Stomach (tissue), 9 donors: ENCODE measurements around the gene CIB1. TPM values are rescaled to one million over a fixed set of nuclear protein-coding genes. Genes with fewer than 3 reads are reported as not detected.

Source experiments
- DNase-seq, 2 donors: peaks; one replicate each; pipeline versions ENCODE4 v3.0.0 to v3.0.0-alpha.2; 2013 to 2019
- H3K27ac ChIP-seq, 5 donors: fragments of 200-600 bp in 4 of 5; sonication (generic) in 4 of 5; one replicate each; pipeline ENCODE4 v1.5.1; 2013 to 2019; ENCODE audit warnings: mild to moderate bottlenecking in 1 of 5, moderate library complexity in 1 of 5
- H3K27me3 ChIP-seq, 3 donors: fragments of 200-600 bp; sonication (generic); one replicate each; pipeline ENCODE4 v1.5.1; 2017 to 2019; ENCODE audit warnings: mixed run types in 1 of 3
- H3K36me3 ChIP-seq, 4 donors: fragments of 200-600 bp; sonication (generic); 1 replicate in 3 of 4; 2 replicates in 1 of 4; pipeline ENCODE4 v1.5.1; 2016 to 2019
- H3K4me1 ChIP-seq, 4 donors: fragments of 200-600 bp; sonication (generic); one replicate each; pipeline ENCODE4 v1.5.1; 2016 to 2019
- H3K4me3 ChIP-seq, 4 donors: fragments of 200-600 bp; sonication (generic) in 3 of 4; one replicate each; pipeline ENCODE4 v1.5.1; 2016 to 2019; ENCODE audit warnings: mild to moderate bottlenecking in 1 of 4
- H3K9me3 ChIP-seq, 4 donors: fragments of 200-600 bp; sonication (generic); one replicate each; pipeline ENCODE4 v1.5.1; 2016 to 2019
- EP300 ChIP-seq: sonication (generic); formaldehyde crosslinking; IDR thresholded peaks from one replicate; pipeline ENCODE4 v1.6.1; 2017; ENCODE audit warnings: antibody characterized with exemption
- POLR2A ChIP-seq, 4 donors: fragments of 450-650 bp; IDR thresholded peaks; one replicate each; pipeline ENCODE4 v1.6.1; 2016; ENCODE audit warnings: antibody characterized with exemption in 4 of 4, control low read depth in 2 of 4, mild to moderate bottlenecking in 1 of 4, moderate library complexity in 1 of 4
- POLR2AphosphoS5 ChIP-seq, 3 donors: sonication (generic); formaldehyde crosslinking; IDR thresholded peaks; one replicate each; pipeline ENCODE4 v1.6.1; 2016; ENCODE audit warnings: antibody characterized with exemption in 3 of 3
- WGBS, 5 donors: extraction: QIAGEN DNeasy Blood & Tissue Kit in 3 of 5; methylation state at CpG; one replicate each; pipeline versions ENCODE4 v1.1.5 to v1.1.7; 2013 to 2018; 5-methylcytosine and 5-hydroxymethylcytosine counted together
- intact Hi-C: fragments of 100-400 bp; cut with DNase I; formaldehyde crosslinking; loops from one replicate; pipeline ENCODE4 v1.15.1; 2023; ENCODE audit warnings: low total_unique reads
- polyA plus RNA-seq, 3 donors: library from polyadenylated mRNA; stranded (reverse); fragments of 200-250 nt; gene quantifications; one replicate each; pipeline ENCODE4 v1.2.3, GENCODE V29; 2013
- total RNA-seq, 5 donors: library from RNA; depleted of rRNA; stranded (reverse); fragments of >200 nt; gene quantifications; one replicate each; pipeline versions ENCODE4 v1.1.0 to v1.2.3, GENCODE V29; 2014 to 2016
- TF ChIP-seq, protein P1 (sequence below), 7 experiments: fragments of 450-650 bp in 4 of 7; fragments of 200-600 bp in 3 of 7; sonication (generic) in 3 of 7; IDR thresholded peaks; one replicate each; pipeline ENCODE4 v1.5.1; 2016 to 2019; ENCODE audit warnings: antibody characterized with exemption in 7 of 7, control low read depth in 2 of 7, mild to moderate bottlenecking in 1 of 7
- donor health status: healthy with polysubstance abuse.
- donor health status: Bipolar disorder and iron deficiency.
- donor health status: healthy.

CIB1 gene
- total and polyA plus RNA-seq, 8 donors: 27.4 to 206 (median 95.5) TPM

GRCh38 chr15:90191794-90192509 lies 41.8 kb downstream of the CIB1 start:
- Histone ChIP-seq H3K9me3 (no peaks in the 10 kb centered on the region), H3K4me3 (no peak overlapping the region), H3K27ac (peak overlapping the region; percentile 72 to 82 (median 80)), H3K27me3 (no peaks in the 10 kb centered on the region), H3K4me1 (peaks cover 38 to 73% (median 59%) of the 10 kb centered on the region in 4 donors), H3K36me3 (peaks cover 0 to 5% (median 0%) of the 10 kb centered on the region in 4 donors)
- TF ChIP-seq EP300 (no peak), POLR2A (IDR thresholded peaks at IDR 0.05) (no peak), POLR2AphosphoS5 (IDR thresholded peaks at IDR 0.05) (peak in 1 of 3 donors; percentile 38)
- TF ChIP-seq, protein P1, sequence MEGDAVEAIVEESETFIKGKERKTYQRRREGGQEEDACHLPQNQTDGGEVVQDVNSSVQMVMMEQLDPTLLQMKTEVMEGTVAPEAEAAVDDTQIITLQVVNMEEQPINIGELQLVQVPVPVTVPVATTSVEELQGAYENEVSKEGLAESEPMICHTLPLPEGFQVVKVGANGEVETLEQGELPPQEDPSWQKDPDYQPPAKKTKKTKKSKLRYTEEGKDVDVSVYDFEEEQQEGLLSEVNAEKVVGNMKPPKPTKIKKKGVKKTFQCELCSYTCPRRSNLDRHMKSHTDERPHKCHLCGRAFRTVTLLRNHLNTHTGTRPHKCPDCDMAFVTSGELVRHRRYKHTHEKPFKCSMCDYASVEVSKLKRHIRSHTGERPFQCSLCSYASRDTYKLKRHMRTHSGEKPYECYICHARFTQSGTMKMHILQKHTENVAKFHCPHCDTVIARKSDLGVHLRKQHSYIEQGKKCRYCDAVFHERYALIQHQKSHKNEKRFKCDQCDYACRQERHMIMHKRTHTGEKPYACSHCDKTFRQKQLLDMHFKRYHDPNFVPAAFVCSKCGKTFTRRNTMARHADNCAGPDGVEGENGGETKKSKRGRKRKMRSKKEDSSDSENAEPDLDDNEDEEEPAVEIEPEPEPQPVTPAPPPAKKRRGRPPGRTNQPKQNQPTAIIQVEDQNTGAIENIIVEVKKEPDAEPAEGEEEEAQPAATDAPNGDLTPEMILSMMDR (IDR thresholded peaks at IDR 0.05): no peak
- 8 to 24% (median 13%) methylated on average over 6 to 7 of the region's 7 CpGs for WGBS, 5 donors
- intact Hi-C loops: no loop called here
- DNase-seq: peak; percentile 85 to 95

DNA sequence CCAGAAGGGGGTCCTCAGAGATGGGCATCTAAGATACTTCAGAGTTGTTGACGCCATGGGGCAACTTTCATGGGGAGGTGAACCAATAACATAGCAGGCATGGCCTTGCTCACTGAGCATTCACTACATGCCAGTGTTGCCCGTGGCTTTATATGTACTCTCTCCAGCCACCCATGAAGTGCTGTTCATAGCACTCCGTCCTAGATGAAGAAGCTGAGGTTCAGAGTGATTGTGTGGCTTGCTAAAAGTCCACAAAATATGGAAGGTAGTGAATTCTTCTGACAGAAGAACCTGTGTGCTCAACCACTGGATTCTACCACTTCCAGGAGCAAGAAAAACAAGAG lies 42.4 kb downstream of the CIB1 start:
- DNase-seq: no peak
- 50 to 62% (median 54%) methylated on average over 3 of the region's 3 CpGs for WGBS, 5 donors
- H3K4me1 ChIP-seq: peaks cover 42 to 80% (median 66%) of the 10 kb centered on the region in 4 donors
- no peaks in the 10 kb centered on the region for H3K9me3 ChIP-seq
- intact Hi-C loops: no loop called here
- TF ChIP-seq POLR2A (IDR thresholded peaks at IDR 0.05): no peak
- TF ChIP-seq, protein P1 (IDR thresholded peaks at IDR 0.05): no peak
- no peaks in the 10 kb centered on the region for H3K27me3 ChIP-seq
- peaks cover 0 to 5% (median 0%) of the 10 kb centered on the region in 4 donors for H3K36me3 ChIP-seq
- H3K27ac ChIP-seq: peak overlapping the region; percentile 72 to 82 (median 80)
- no peak overlapping the region for H3K4me3 ChIP-seq

GRCh38 chr15:90190606-90191343 lies 43.0 kb downstream of the CIB1 start:
- peak; percentile 55 to 80 for DNase-seq
- WGBS, 5 donors: 66 to 91% (median 78%) methylated on average over 6 to 10 of the region's 10 CpGs
- Histone ChIP-seq H3K27me3 (no peaks in the 10 kb centered on the region), H3K4me1 (peaks cover 47 to 85% (median 71%) of the 10 kb centered on the region in 4 donors), H3K4me3 (no peak overlapping the region), H3K9me3 (no peaks in the 10 kb centered on the region), H3K36me3 (peaks cover 0 to 4% (median 0%) of the 10 kb centered on the region in 4 donors), H3K27ac (peak overlapping the region; percentile 72 to 82 (median 80))
- TF ChIP-seq, protein P1 (IDR thresholded peaks at IDR 0.05): no peak
- TF ChIP-seq EP300: no peak
- no peak for TF ChIP-seq POLR2A (IDR thresholded peaks at IDR 0.05)
- no peak for TF ChIP-seq POLR2AphosphoS5 (IDR thresholded peaks at IDR 0.05)
- intact Hi-C loops: no loop called here

GRCh38 chr15:90189781-90190467 lies 43.8 kb downstream of the CIB1 start:
- Histone ChIP-seq H3K27ac (peak overlapping the region; percentile 72 to 82 (median 80)), H3K36me3 (no peaks in the 10 kb centered on the region), H3K4me1 (peaks cover 47 to 92% (median 74%) of the 10 kb centered on the region in 4 donors), H3K4me3 (no peak overlapping the region), H3K27me3 (no peaks in the 10 kb centered on the region), H3K9me3 (no peaks in the 10 kb centered on the region)
- 80 to 87% (median 86%) methylated on average over 8 to 10 of the region's 10 CpGs for WGBS, 5 donors
- TF ChIP-seq POLR2A (IDR thresholded peaks at IDR 0.05): no peak
- TF ChIP-seq, protein P1 (IDR thresholded peaks at IDR 0.05): no peak
- TF ChIP-seq POLR2AphosphoS5 (IDR thresholded peaks at IDR 0.05): no peak
- no peak for TF ChIP-seq EP300
- DNase-seq: no peak
- intact Hi-C loops: no loop called here
